Endothelial cell of umbilical vein (primary cell): Measurements from ENCODE around the gene SLC26A6. TPM values are rescaled to one million over a fixed set of nuclear protein-coding genes. Genes with fewer than 3 reads are reported as not detected.

Source experiments
- BruUV-seq: library from RNA; stranded (reverse); fragments of 400-500 nt; replicated peaks from 2 replicates; lab custom pipeline; 2021; lab: Mats Ljungman, UMichigan
- CTCF ChIA-PET: fragments of 300-600, 350-600 bp; sonication (Branson Sonifier 250); formaldehyde crosslinking; loops from one replicate; lab custom pipeline; 2021; ENCODE audit warnings: antibody characterized with exemption, inconsistent platforms; lab: Charles Lee
- POLR2A ChIA-PET: fragments of 300-600, 350-600 bp; sonication (Branson Sonifier 250); formaldehyde crosslinking; loops from one replicate; lab custom pipeline; 2021; ENCODE audit warnings: antibody characterized with exemption, inconsistent platforms; lab: Charles Lee
- DNase-seq: peaks from one replicate; pipeline ENCODE4 v3.0.0-alpha.2; 2011; ENCODE audit warnings: low read depth, low spot score
- FAIRE-seq: peaks from 2 replicates; lab custom pipeline; 2011; peaks lifted over from hg19 to GRCh38; lab: Jason Lieb, UNC
- H2AFZ ChIP-seq: 2 replicates; pipeline ENCODE4 v1.6.0; 2012; ENCODE audit warnings: low read depth, low read length, control low read depth, inconsistent platforms
- H3K27ac ChIP-seq: 2 replicates; pipeline ENCODE4 v1.5.1; 2011; ENCODE audit warnings: low read depth, mild to moderate bottlenecking, control low read depth, low read length, moderate library complexity; ENCODE audit not compliant: insufficient read depth
- H3K27me3 ChIP-seq, 2 experiments: 2 replicates each; pipeline versions ENCODE4 v1.6.0 to v1.6.1; 2011; ENCODE audit warnings: low read length in 2 of 2, mixed read lengths in 1 of 2; ENCODE audit not compliant: control insufficient read depth in 2 of 2, insufficient read depth in 2 of 2
- H3K36me3 ChIP-seq, 2 experiments: 2 replicates in 1 of 2; 3 replicates in 1 of 2; pipeline ENCODE4 v1.5.1; 2011; ENCODE audit warnings: low read length in 2 of 2, mild to moderate bottlenecking in 1 of 2, moderate library complexity in 1 of 2; ENCODE audit not compliant: control insufficient read depth in 2 of 2, insufficient read depth in 2 of 2; ENCODE audit errors: extremely low read depth in 1 of 2
- H3K4me1 ChIP-seq: 3 replicates; pipeline ENCODE4 v1.5.1; 2011; ENCODE audit warnings: mild to moderate bottlenecking, low read length; ENCODE audit not compliant: control insufficient read depth, insufficient read depth; ENCODE audit errors: extremely low read depth
- H3K4me2 ChIP-seq: 2 replicates; pipeline ENCODE4 v1.6.1; 2011; ENCODE audit warnings: low read length, control low read depth, mixed read lengths; ENCODE audit not compliant: insufficient read depth
- H3K4me3 ChIP-seq, 3 experiments: fragments of 200-600 bp in 1 of 3; sonication (generic), shearing (Covaris generic) in 1 of 3; replicated peaks in 1 of 3; 2 replicates each; pipeline ENCODE4 v1.5.1; 2011 to 2016; ENCODE audit warnings: control low read depth in 3 of 3, low read length in 3 of 3, mild to moderate bottlenecking in 2 of 3, inconsistent platforms in 1 of 3, low read depth in 1 of 3, moderate library complexity in 1 of 3; ENCODE audit not compliant: insufficient read depth in 1 of 3
- H3K79me2 ChIP-seq: 2 replicates; pipeline ENCODE4 v1.6.0; 2012; ENCODE audit warnings: low read length, inconsistent platforms; ENCODE audit not compliant: control insufficient read depth, insufficient read depth
- H3K9ac ChIP-seq: replicated peaks from 2 replicates; pipeline ENCODE3; 2011; ENCODE audit warnings: low read length, control low read depth; ENCODE audit not compliant: insufficient read depth; ENCODE audit errors: extremely low read depth
- H3K9me1 ChIP-seq: replicated peaks from 3 replicates; pipeline ENCODE4 v1.6.0; 2011; ENCODE audit warnings: mild to moderate bottlenecking, low read length; ENCODE audit not compliant: control insufficient read depth, insufficient read depth; ENCODE audit errors: extremely low read depth
- H3K9me3 ChIP-seq: replicated peaks from 2 replicates; pipeline ENCODE4 v1.5.1; 2012; ENCODE audit warnings: low read length, inconsistent platforms; ENCODE audit not compliant: control insufficient read depth, insufficient read depth
- H4K20me1 ChIP-seq: replicated peaks from 2 replicates; pipeline ENCODE3; 2011; ENCODE audit warnings: mild to moderate bottlenecking, low read length; ENCODE audit not compliant: control insufficient read depth, insufficient read depth; ENCODE audit errors: extremely low read depth
- EZH2 ChIP-seq: IDR thresholded peaks from 2 replicates; pipeline ENCODE4 v1.6.1; 2012; ENCODE audit warnings: borderline replicate concordance, low read depth, mild to moderate bottlenecking, moderate library complexity, low read length, inconsistent platforms; ENCODE audit not compliant: severe bottlenecking
- FOS ChIP-seq: IDR thresholded peaks from 2 replicates; pipeline ENCODE4 v1.6.1; 2011; ENCODE audit warnings: mild to moderate bottlenecking, low read length, moderate library complexity, borderline replicate concordance; ENCODE audit not compliant: insufficient read depth
- GATA2 ChIP-seq: IDR thresholded peaks from 2 replicates; pipeline ENCODE4 v1.7.0; 2011; ENCODE audit warnings: low read depth, mild to moderate bottlenecking, moderate library complexity, mixed read lengths, low read length; ENCODE audit not compliant: insufficient read length, insufficient read depth
- JUN ChIP-seq: IDR thresholded peaks from 2 replicates; pipeline ENCODE4 v1.6.1; 2011; ENCODE audit warnings: borderline replicate concordance, low read depth; ENCODE audit not compliant: insufficient read length, insufficient read depth
- MYC ChIP-seq: IDR thresholded peaks from one replicate; pipeline ENCODE4 v1.6.1; 2011; ENCODE audit warnings: mild to moderate bottlenecking, low read depth, low read length
- POLR2A ChIP-seq: IDR thresholded peaks from 2 replicates; pipeline ENCODE4 v1.6.1; 2012; ENCODE audit warnings: low read depth, mild to moderate bottlenecking, control low read depth, low read length
- POLR2AphosphoS5 ChIP-seq: IDR thresholded peaks from 2 replicates; pipeline ENCODE4 v1.6.1; 2012; ENCODE audit warnings: low read depth, mild to moderate bottlenecking, control low read depth, low read length, moderate library complexity; ENCODE audit not compliant: insufficient read depth
- dilution Hi-C: fragments of 300-500 bp; cut with MboI; formaldehyde crosslinking; loops from one replicate; pipeline ENCODE4 v1.15.0; 2019; ENCODE audit warnings: low sequenced_read_pairs; ENCODE audit not compliant: extremely low pct_ligation_motif_present
- intact Hi-C: fragments of 100-400 bp; cut with micrococcal nuclease; formaldehyde crosslinking; loops from one replicate; pipeline ENCODE4 v1.10.0; 2022
- polyA plus RNA-seq, 4 experiments: library from polyadenylated mRNA; depleted of rRNA in 3 of 4; stranded (reverse) in 3 of 4; unstranded in 1 of 4; fragments of >200 nt; gene quantifications; 2 replicates each; pipeline versions ENCODE4 v1.2.1 to v1.2.3, GENCODE V29; 2011 to 2012; ENCODE audit warnings: missing spikeins in 1 of 4
- total RNA-seq: library from RNA; stranded (reverse); gene quantifications from 2 replicates; pipeline ENCODE4 v1.2.3, GENCODE V29; 2021
- TF ChIP-seq, protein P1 (sequence below): IDR thresholded peaks from 2 replicates; pipeline ENCODE4 v1.6.1; 2011; ENCODE audit not compliant: insufficient read depth, insufficient read length
- TF ChIP-seq, protein P2 (sequence below), 2 donors: IDR thresholded peaks; 1 replicate in 1 of 2; 2 replicates in 1 of 2; pipeline ENCODE4 v1.5.1; 2011; ENCODE audit warnings: low read length in 2 of 2, mild to moderate bottlenecking in 2 of 2, moderate library complexity in 2 of 2, control low read depth in 1 of 2, inconsistent platforms in 1 of 2, low read depth in 1 of 2; ENCODE audit not compliant: insufficient read depth in 1 of 2; ENCODE audit errors: extremely low read depth in 1 of 2

The SLC26A6 gene
- total and polyA plus RNA-seq, 2 donors (not counting 3 experiments of a cell fraction or from before 2014, with no cell fraction given), result 31.0 to 32.2 TPM

DNA sequence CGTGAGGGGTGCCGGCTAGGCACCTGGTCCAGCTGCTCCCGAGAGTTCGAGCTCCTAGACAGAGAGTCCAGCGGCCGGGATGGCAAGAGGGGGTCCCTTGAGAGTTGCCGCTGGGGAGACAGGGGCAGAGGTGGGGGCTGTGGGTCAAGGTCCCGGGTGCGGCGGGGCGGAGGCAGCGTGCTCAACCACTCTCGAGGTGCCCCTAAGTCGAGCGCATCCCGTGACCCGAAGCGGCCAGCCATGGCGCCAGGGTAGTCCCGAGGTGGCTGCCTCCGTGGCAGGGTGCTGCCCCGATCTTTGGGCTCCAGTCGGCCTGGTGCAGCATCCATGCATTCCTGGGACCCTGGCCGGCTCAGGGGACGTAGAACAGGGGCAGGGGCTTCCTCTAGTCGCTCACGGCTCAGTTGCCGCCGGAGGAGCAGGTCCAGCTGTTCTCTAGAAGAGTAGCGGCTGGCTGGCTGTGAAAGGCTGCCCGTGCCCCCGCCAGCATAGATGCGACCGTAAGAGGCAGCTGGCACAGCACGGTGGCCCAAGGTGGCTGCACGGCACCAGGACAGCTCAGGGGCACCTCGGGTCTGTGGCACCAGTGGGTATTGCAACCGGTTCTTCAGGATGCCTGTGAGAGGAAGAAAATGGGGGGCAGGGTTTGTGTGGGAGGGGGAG is 4.8 kb upstream of the SLC26A6 start:
- Histone ChIP-seq H3K9ac (no peak overlapping the region), H3K9me1 (no peaks in the 10 kb centered on the region), H2AFZ (no peak overlapping the region), H3K4me2 (no peak overlapping the region), H3K79me2 (no peaks in the 10 kb centered on the region), H3K27ac (no peak overlapping the region), H3K36me3 (no peaks in the 10 kb centered on the region), H3K4me1 (peaks cover 14% of the 10 kb centered on the region), H3K27me3 (no peaks in the 10 kb centered on the region), H4K20me1 (no peaks in the 10 kb centered on the region), H3K9me3 (no peaks in the 10 kb centered on the region), H3K4me3 (no peak overlapping the region)
- ChIA-PET CTCF (no interaction called here), POLR2A (no interaction called here)
- intact Hi-C loops (no loop called here), dilution Hi-C loops (no loop called here)
- FAIRE-seq, result no peak
- BruUV-seq, result no TSS peak
- TF ChIP-seq POLR2AphosphoS5 (no peak), GATA2 (no peak), FOS (no peak), JUN (no peak), MYC (no peak), EZH2 (no peak), POLR2A (no peak)
- TF ChIP-seq, protein P1, sequence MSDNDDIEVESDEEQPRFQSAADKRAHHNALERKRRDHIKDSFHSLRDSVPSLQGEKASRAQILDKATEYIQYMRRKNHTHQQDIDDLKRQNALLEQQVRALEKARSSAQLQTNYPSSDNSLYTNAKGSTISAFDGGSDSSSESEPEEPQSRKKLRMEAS, result no peak
- TF ChIP-seq, protein P2, sequence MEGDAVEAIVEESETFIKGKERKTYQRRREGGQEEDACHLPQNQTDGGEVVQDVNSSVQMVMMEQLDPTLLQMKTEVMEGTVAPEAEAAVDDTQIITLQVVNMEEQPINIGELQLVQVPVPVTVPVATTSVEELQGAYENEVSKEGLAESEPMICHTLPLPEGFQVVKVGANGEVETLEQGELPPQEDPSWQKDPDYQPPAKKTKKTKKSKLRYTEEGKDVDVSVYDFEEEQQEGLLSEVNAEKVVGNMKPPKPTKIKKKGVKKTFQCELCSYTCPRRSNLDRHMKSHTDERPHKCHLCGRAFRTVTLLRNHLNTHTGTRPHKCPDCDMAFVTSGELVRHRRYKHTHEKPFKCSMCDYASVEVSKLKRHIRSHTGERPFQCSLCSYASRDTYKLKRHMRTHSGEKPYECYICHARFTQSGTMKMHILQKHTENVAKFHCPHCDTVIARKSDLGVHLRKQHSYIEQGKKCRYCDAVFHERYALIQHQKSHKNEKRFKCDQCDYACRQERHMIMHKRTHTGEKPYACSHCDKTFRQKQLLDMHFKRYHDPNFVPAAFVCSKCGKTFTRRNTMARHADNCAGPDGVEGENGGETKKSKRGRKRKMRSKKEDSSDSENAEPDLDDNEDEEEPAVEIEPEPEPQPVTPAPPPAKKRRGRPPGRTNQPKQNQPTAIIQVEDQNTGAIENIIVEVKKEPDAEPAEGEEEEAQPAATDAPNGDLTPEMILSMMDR (IDR thresholded peaks at IDR 0.05; ENCODE audit: extremely low read depth in 1 of 2, insufficient read depth in 1 of 2, low read depth in 1 of 2, low read length in 2 of 2), result no peak
- DNase-seq, result no peak
